HepG2 (cell line): ENCODE results near the gene MAML1. TPM values are rescaled to one million over a fixed set of nuclear protein-coding genes. Genes with fewer than 3 reads are reported as not detected.

Source experiments
- CHD2 ChIP-seq: IDR thresholded peaks from 2 replicates; pipeline ENCODE4 v1.6.1; 2011; ENCODE audit warnings: low read depth, low read length, improper control_type of control experiment
- EP300 ChIP-seq, 3 experiments: sonication (generic) in 1 of 3; formaldehyde crosslinking in 1 of 3; IDR thresholded peaks; 2 replicates each; pipeline versions ENCODE4 v1.5.1 to v1.6.1; 2011 to 2020; ENCODE audit warnings: low read depth in 2 of 3, low read length in 2 of 3, borderline replicate concordance in 1 of 3, improper control_type of control experiment in 1 of 3, mild to moderate bottlenecking in 1 of 3, missing genetic modification reagents in 1 of 3, moderate library complexity in 1 of 3
- FIP1L1 ChIP-seq: fragments of 200-400 bp; formaldehyde crosslinking; IDR thresholded peaks from 2 replicates; pipeline ENCODE4 v1.6.1; 2018; ENCODE audit warnings: low read depth, mild to moderate bottlenecking, low read length, moderate library complexity, borderline replicate concordance; ENCODE audit not compliant: insufficient read depth
- HMG20A ChIP-seq: IDR thresholded peaks from 2 replicates; pipeline ENCODE4 v1.6.1; 2016; ENCODE audit warnings: borderline replicate concordance
- HNRNPUL1 ChIP-seq: fragments of 200-400 bp; formaldehyde crosslinking; IDR thresholded peaks from 2 replicates; pipeline ENCODE4 v1.6.1; 2017; ENCODE audit warnings: low read depth, mild to moderate bottlenecking, low read length, moderate library complexity
- MAF1 ChIP-seq: sonication (generic); formaldehyde crosslinking; IDR thresholded peaks from 2 replicates; pipeline ENCODE4 v1.5.0; 2020; ENCODE audit warnings: missing genetic modification reagents, borderline replicate concordance
- MED8 ChIP-seq: sonication (generic); formaldehyde crosslinking; IDR thresholded peaks from 2 replicates; pipeline ENCODE4 v1.8.1; 2023; ENCODE audit warnings: mild to moderate bottlenecking, missing genetic modification reagents; ENCODE audit not compliant: insufficient replicate concordance
- NKX3-1 ChIP-seq: sonication (generic); formaldehyde crosslinking; IDR thresholded peaks from 2 replicates; pipeline ENCODE4 v1.5.0; 2020; ENCODE audit warnings: missing genetic modification reagents
- NR2C2 ChIP-seq: sonication (generic); formaldehyde crosslinking; IDR thresholded peaks from 2 replicates; pipeline ENCODE4 v1.4.0; 2020; ENCODE audit warnings: missing genetic modification reagents, mild to moderate bottlenecking, moderate library complexity, borderline replicate concordance
- SP4 ChIP-seq: sonication (generic); formaldehyde crosslinking; IDR thresholded peaks from 2 replicates; pipeline ENCODE4 v1.8.1; 2023; ENCODE audit warnings: mild to moderate bottlenecking, missing genetic modification reagents
- TBX3 ChIP-seq: fragments of 450-650 bp; IDR thresholded peaks from 2 replicates; pipeline ENCODE4 v1.6.1; 2017; ENCODE audit warnings: antibody characterized with exemption, mild to moderate bottlenecking, inconsistent platforms, borderline replicate concordance
- TEAD3 ChIP-seq: optimal IDR thresholded peaks from 2 replicates; pipeline ENCODE3; 2016; ENCODE audit warnings: borderline replicate concordance
- ZKSCAN1 ChIP-seq: fragments of 150-350 bp; IDR thresholded peaks from 2 replicates; pipeline ENCODE4 v1.6.1; 2014; ENCODE audit warnings: low read length
- ZNF580 ChIP-seq: IDR thresholded peaks from 2 replicates; pipeline ENCODE4 v1.6.1; 2016; ENCODE audit warnings: low read depth, borderline replicate concordance
- ZNF766 ChIP-seq: sonication (generic); formaldehyde crosslinking; IDR thresholded peaks from 2 replicates; pipeline ENCODE4 v1.5.0; 2020; ENCODE audit warnings: missing genetic modification reagents, borderline replicate concordance
- ZNF776 ChIP-seq: sonication (generic); formaldehyde crosslinking; IDR thresholded peaks from 2 replicates; pipeline ENCODE4 v1.4.0; 2020; ENCODE audit warnings: mild to moderate bottlenecking, missing genetic modification reagents
- ZSCAN25 ChIP-seq: sonication (generic); formaldehyde crosslinking; IDR thresholded peaks from 2 replicates; pipeline ENCODE4 v1.8.0; 2022; ENCODE audit warnings: mild to moderate bottlenecking, missing genetic modification reagents
- polyA plus RNA-seq, 8 experiments: library from polyadenylated mRNA; depleted of rRNA in 3 of 8; stranded (reverse) in 7 of 8; unstranded in 1 of 8; fragments of >200 nt; fragmentation: Illumina TruSeq in 4 of 8; extraction: Trizol in 4 of 8; gene quantifications; 2 replicates each; pipeline versions ENCODE4 v1.2.1 to v1.2.3, GENCODE V29; 2011 to 2016; ENCODE audit warnings: low read depth in 4 of 8, missing spikeins in 1 of 8, mixed read lengths in 1 of 8; ENCODE audit not compliant: insufficient read depth in 1 of 8
- total RNA-seq, 5 experiments: library from RNA; depleted of rRNA; stranded (reverse); fragments of >200 nt; fragmentation: Illumina TruSeq; extraction: Trizol; gene quantifications; 2 replicates each; pipeline ENCODE4 v1.2.3, GENCODE V29; 2016; ENCODE audit warnings: low read depth in 1 of 5
- TF ChIP-seq, protein P1 (sequence below): sonication (generic); formaldehyde crosslinking; IDR thresholded peaks from 2 replicates; pipeline ENCODE4 v1.5.0; 2020; ENCODE audit warnings: missing genetic modification reagents
- TF ChIP-seq, protein P2 (sequence below): sonication (generic); formaldehyde crosslinking; conservative IDR thresholded peaks from 2 replicates; pipeline ENCODE4 v1.8.1; 2023; ENCODE audit warnings: missing genetic modification reagents
- TF ChIP-seq, protein P3 (sequence below): sonication (generic); formaldehyde crosslinking; IDR thresholded peaks from 2 replicates; pipeline ENCODE4 v1.5.1; 2020; ENCODE audit warnings: missing genetic modification reagents, mild to moderate bottlenecking, borderline replicate concordance
- TF ChIP-seq, protein P4 (sequence below): IDR thresholded peaks from 2 replicates; pipeline ENCODE4 v1.6.1; 2016; ENCODE audit warnings: low read depth
- TF ChIP-seq, protein P5 (sequence below): sonication (generic); formaldehyde crosslinking; IDR thresholded peaks from 2 replicates; pipeline ENCODE4 v1.5.0; 2020; ENCODE audit warnings: missing genetic modification reagents

MAML1 gene
- total and polyA plus RNA-seq, 2 of the 13 experiments (the other 11 are each of a cell fraction or from before 2014, with no cell fraction given) = 10.0 to 10.8 TPM

GRCh38 chr5:179818746-179819295 lies 86.2 kb downstream of the MAML1 start (continued):
- TF ChIP-seq ZNF766 (CRISPR knock-in tag) (no peak), ZKSCAN1 (no peak), EP300 (IDR thresholded peaks at IDR 0.05; ENCODE audit: low read depth in 2 of 2, low read length in 2 of 2) (peak; percentile 91 to 95), EP300 (CRISPR knock-in tag; IDR thresholded peaks at IDR 0.05; ENCODE audit: borderline replicate concordance) (peak; percentile 95), HNRNPUL1 (no peak), ZSCAN25 (CRISPR knock-in tag) (peak; percentile 83), HMG20A (peak; percentile 28; the same call in 1 of the 2 replicates), ZNF776 (no peak; the same call in 1 of the 2 replicates), ZNF580 (CRISPR knock-in tag) (no peak; the same call in 1 of the 2 replicates), CHD2 (peak; percentile 80), MAF1 (no peak), SP4 (CRISPR knock-in tag) (peak; percentile 66), TEAD3 (CRISPR knock-in tag) (peak; percentile 65), NKX3-1 (CRISPR knock-in tag) (peak; percentile 17; the same call in 1 of the 2 replicates), TBX3 (no peak; the same call in 1 of the 2 replicates), FIP1L1 (no peak), NR2C2 (CRISPR knock-in tag) (peak; percentile 97), MED8 (CRISPR knock-in tag) (peak; percentile 82)
- TF ChIP-seq, protein P1, sequence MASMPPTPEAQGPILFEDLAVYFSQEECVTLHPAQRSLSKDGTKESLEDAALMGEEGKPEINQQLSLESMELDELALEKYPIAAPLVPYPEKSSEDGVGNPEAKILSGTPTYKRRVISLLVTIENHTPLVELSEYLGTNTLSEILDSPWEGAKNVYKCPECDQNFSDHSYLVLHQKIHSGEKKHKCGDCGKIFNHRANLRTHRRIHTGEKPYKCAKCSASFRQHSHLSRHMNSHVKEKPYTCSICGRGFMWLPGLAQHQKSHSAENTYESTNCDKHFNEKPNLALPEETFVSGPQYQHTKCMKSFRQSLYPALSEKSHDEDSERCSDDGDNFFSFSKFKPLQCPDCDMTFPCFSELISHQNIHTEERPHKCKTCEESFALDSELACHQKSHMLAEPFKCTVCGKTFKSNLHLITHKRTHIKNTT (CRISPR knock-in tag) = no peak
- TF ChIP-seq, protein P2, sequence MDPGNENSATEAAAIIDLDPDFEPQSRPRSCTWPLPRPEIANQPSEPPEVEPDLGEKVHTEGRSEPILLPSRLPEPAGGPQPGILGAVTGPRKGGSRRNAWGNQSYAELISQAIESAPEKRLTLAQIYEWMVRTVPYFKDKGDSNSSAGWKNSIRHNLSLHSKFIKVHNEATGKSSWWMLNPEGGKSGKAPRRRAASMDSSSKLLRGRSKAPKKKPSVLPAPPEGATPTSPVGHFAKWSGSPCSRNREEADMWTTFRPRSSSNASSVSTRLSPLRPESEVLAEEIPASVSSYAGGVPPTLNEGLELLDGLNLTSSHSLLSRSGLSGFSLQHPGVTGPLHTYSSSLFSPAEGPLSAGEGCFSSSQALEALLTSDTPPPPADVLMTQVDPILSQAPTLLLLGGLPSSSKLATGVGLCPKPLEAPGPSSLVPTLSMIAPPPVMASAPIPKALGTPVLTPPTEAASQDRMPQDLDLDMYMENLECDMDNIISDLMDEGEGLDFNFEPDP (CRISPR knock-in tag) = 0 out of 2 replicates have a peak, but pooled peaks have one; percentile 79
- TF ChIP-seq, protein P3, sequence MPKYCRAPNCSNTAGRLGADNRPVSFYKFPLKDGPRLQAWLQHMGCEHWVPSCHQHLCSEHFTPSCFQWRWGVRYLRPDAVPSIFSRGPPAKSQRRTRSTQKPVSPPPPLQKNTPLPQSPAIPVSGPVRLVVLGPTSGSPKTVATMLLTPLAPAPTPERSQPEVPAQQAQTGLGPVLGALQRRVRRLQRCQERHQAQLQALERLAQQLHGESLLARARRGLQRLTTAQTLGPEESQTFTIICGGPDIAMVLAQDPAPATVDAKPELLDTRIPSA (CRISPR knock-in tag) = 0 out of 2 replicates have a peak, but pooled peaks have one; percentile 84
- TF ChIP-seq, protein P4, sequence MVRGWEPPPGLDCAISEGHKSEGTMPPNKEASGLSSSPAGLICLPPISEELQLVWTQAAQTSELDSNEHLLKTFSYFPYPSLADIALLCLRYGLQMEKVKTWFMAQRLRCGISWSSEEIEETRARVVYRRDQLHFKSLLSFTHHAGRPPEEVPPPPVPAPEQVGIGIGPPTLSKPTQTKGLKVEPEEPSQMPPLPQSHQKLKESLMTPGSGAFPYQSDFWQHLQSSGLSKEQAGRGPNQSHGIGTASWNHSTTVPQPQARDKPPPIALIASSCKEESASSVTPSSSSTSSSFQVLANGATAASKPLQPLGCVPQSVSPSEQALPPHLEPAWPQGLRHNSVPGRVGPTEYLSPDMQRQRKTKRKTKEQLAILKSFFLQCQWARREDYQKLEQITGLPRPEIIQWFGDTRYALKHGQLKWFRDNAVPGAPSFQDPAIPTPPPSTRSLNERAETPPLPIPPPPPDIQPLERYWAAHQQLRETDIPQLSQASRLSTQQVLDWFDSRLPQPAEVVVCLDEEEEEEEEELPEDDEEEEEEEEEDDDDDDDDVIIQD (CRISPR knock-in tag) = no peak
- TF ChIP-seq, protein P5, sequence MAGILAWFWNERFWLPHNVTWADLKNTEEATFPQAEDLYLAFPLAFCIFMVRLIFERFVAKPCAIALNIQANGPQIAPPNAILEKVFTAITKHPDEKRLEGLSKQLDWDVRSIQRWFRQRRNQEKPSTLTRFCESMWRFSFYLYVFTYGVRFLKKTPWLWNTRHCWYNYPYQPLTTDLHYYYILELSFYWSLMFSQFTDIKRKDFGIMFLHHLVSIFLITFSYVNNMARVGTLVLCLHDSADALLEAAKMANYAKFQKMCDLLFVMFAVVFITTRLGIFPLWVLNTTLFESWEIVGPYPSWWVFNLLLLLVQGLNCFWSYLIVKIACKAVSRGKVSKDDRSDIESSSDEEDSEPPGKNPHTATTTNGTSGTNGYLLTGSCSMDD (CRISPR knock-in tag) = no peak
